Cortex of kidney (tissue), 1 donor: ENCODE data around the gene TP53BP1.
A peak's percentile ranks its signal among the peaks of the same experiment; 100 is the strongest.
"Not testable (repeated sequence)": the region's sequence is repeated elsewhere in the genome, so short reads cannot be mapped to it uniquely, and the experiment has no call there.

Experiments used
- DNase-seq: peaks from one replicate; lab custom pipeline; 2025; lab: John Stamatoyannopoulos, UW

The TP53BP1 gene

DNA sequence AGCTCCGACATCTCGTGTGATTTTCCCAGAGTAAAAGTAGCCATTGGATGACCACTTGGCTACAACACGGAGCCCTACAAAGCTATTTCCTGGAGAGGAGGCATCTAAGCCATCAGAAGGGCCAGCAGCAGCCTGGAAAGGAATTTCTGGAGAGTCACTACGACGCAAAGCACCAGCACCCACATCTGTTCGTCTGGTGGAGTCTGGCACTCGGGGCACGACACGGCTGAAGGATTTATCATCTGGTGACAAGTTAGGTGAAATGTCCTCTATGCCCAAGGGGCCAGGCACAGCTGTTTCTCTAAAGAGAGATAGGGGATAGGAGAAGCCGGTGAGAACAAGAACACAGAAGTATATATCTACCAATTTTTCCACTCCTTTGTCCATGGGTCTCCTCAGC lies 72.5 kb downstream of the TP53BP1 start:
- no peak for DNase-seq

DNA sequence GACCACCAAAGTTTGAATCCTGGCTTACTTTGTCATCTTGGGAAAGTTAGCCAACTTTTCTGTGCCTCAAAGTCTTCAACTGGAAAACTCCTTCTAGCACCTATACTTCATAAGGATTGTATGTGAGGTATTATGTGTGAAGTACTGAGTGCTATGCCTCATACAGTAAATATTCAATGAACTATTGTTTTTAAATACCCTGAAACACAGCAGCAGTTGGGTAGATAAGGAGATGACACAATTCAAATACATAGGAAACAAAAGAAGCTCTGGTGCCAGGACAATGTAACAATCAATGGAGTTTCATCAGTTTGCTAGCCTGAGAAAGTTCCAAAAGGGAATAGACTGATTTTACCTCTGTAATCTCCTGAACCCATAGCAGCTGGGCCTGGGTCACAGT lies 78.8 kb downstream of the TP53BP1 start:
- DNase-seq: no peak

DNA sequence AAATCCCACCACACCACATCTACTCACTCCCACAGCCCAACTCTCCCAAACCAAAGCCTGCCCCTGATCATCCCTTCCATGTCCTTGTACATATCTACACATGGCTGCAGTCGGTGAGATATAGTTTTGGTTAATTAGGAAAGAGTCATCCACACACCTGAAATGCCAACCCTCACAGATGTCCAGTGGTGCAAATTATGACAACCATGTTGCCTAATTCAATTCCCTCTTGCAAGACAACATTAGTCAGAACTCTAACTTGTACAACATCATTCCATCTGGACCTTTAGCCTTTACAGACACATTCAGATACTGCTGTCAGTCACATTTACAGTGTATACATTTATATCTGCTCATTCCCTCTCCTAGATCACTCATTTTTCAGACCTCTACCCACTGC lies 80.9 kb downstream of the TP53BP1 start:
- DNase-seq: no peak

DNA sequence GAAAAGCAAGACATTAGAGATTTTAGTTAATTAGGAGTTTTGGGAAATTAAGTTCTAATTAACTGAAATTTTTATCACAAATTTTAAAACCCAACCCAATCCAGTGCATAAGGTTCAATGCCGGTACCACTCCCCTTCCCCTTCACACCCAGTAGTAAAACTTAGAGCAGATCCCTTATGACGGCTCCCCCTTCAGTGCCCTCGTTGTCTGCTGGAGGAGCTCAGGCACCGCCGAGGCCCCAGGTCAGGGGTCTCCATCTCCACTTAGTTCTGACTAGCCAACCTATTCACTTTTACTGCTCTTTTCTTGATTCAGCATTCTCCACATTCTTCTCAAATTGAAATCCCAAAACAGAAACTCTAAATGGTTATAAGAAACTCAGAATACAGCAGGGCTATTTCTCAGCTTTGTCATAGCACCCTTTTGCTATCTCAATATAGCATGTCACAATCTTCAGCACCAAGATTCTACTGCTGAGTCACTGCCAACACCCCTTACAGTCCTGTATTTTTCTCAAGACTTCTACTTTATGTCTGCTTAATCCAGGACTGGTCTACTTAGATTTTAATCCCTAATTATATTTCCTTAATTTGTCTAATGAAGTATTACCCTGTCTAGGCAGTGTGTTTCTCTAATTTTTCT lies 82.3 kb downstream of the TP53BP1 start:
- DNase-seq: no peak

DNA sequence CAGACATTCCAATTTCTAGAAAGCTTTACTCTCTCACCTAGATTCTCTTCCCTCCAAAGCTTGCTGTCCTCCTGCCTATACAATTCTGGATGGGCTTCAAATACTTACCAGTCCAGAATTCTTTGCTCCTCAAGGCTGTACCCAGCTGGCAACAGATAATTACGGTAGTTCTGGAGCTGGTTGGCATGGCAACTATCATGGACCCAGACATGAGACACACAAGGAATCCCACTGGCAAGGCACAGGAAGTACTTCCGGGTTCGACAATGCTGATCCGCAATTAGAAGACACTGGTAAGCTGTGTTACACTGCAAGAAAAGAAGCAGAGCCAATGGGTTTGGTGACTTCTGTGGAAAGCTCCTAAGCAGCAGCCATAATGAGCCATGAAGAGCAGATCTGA lies 84.2 kb downstream of the TP53BP1 start:
- no peak for DNase-seq

DNA sequence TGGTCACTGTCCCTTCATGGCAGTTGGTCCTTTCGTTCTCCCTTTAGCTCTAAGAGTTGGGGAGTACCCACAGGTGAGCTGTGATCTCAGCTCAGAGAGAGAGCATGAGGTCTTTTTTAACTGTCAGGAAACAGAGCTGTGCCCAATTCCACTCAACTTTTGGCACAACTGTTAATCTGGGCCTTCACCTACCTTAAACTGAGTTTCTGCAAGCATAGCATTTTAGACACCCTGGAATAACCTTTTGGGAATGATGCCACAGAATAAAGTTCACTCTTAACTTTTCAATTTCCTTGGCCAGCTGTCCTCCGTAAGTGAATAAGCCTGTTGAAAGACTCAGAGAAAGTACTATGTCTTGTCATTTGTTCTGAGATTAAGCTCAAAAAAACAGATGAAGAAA lies 86.1 kb downstream of the TP53BP1 start:
- no peak for DNase-seq

DNA sequence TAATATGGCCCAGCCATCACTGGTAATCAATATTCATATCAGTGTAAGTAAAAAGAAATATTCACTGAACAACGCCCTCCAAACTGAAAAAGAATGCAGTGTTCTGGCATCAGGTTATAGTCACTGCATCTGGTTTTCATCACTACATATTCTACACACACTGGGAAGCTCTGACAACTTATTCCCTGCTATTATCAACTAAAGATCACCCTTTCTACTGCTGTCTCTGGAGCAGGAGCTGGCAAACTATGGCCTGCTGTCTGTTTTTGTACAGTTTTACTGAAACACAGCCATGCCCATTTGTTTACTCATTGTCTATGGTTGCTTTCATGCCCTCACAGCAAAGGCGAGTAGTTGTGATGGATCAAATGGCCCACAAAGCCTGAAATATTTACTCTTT lies 86.8 kb downstream of the TP53BP1 start:
- DNase-seq: no peak

DNA sequence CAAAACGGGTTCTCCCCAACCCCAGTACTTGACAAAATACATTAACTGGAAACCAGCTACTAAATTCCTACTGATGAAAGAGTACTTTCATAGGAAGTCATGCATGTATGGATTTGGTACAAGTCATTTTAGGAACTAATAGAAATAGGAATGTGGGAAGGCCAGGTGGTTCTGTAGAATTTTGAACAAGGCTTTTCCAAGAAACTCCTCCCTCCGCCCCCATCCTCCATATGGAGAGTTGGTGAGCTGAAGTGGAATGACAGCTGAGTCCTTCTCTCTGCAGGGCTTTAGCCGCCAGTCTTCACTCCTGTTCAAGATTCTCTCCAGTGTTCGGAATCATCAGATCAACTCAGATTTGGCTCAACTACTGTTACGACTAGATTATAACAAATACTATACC lies 88.8 kb downstream of the TP53BP1 start:
- no peak for DNase-seq

DNA sequence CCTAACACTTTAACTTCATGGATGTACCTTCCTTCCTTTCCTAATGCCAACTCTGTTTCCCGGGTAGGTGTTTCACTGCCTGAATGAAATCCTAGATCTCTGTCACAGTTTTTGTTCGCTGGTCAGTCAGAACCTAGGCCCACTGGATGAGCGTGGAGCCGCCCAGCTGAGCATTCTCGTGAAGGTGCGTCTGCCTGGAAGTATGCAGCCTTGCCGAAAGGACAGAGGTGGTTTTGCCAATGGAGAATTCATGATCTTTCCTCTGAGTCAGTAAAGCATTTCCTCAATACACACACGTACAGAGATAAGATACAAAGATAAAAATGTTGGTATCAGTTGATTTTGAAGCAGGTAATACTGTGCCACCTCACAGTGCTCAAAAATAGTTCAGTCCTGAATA lies 89.3 kb downstream of the TP53BP1 start:
- no peak for DNase-seq

DNA sequence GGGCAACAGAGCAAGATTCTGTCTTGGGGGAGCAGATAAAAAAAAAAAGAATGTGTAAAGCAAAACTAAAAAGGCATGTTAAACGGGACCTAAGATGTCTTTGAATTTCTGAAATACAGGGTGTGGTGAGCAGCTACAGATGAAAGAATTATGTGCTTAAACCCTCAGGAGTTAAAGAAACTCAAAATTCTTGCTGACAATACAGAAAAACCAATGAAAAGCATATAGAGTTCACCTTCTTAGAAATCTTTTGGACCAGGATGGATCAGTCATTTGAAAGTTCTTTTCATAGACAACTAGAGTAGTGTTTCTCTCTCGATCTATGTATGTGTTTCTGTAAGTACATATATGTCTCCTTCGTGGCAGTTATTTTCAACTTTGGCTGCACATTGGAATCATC lies 90.7 kb downstream of the TP53BP1 start:
- DNase-seq: no peak

DNA sequence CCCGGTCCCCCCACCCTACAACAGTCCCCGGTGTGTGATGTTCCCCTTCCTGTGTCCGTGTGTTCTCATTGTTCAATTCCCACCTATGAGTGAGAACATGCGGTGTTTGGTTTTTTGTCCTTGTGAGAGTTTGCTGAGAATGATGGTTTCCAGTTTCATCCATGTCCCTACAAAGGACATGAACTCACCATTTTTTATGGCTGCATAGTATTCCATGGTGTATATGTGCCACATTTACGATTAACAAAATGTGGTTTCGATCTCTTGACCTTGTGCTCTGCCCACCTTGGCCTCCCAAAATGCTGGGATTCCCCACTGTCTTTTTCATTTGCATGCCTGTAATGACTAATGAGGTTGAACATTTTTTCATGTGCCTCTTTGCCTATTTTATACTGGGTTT lies 99.4 kb downstream of the TP53BP1 start:
- DNase-seq: not testable (repeated sequence)

DNA sequence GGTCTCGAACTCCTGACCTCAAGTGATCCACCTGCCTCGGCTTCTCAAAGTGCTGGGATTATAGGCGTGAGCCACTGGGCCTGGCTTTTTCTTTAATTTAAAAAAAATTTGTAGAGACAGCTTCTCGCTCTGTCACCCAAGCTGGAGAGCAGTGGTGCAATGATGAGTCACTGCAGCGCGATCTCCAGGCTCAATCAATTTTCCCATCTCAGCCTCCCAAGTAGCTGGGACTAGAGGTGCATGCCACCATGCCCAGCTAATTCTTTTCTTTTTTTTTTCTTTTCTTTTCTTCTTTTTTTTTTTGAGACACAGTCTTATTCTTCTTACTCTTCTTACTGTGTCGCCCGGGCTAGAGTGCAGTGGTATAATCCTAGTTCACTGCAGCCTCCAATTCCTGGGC lies 102.2 kb downstream of the TP53BP1 start:
- no peak for DNase-seq

DNA sequence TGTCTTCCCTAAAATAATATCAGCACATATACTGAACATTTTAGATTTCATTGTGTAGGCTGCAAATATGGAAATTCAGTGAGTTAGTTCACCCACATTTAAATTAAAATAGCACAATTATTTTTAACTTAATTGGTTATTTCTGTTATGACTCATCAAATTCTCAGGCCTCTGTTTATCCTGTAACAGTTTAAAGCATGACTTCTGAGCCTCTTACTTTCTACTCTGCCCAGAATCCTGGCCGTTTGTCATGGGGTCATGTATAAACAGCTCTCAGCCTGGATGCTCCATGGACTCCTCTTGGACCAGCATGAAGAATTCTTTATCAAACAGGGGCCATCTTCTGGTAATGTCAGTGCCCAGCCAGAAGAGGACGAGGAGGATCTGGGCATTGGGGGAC lies 109.9 kb downstream of the TP53BP1 start:
- no peak for DNase-seq

DNA sequence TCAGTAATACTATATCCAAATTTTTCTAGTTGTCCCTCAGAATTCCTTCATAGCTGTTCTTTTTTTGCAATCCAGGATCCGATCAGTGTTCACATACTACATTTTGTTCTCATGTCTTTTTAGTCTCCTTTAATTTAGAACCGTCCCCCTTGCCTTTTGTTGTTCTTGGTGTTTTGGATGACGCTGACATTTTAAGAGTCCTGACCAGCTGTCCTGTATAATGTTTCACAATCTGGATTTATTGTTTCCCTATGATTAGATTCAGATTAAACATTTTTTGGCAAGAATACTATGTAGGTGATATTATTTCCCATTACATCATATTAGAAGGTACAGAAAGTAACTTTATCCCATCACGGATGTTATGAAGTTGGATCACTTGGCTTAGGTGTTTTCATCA lies 110.6 kb downstream of the TP53BP1 start:
- no peak for DNase-seq

DNA sequence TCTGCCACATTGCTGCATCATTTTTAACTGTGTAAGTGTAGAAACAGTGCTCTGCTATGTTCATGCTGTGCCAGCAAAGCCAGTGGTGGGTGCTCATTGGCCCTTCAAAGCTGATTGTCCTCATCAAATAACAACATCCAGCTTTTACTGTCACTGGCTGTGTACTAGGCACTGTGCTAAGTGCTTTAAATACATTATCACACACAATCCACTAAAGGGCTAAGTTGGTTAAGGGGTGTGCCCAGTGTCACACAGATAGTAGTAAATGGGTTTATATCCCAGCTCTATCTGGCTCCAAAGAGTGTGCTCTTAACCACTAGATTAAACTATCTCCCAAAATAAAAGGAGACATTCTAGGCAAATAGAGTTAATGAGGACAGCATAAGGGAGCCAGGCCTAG lies 114.4 kb downstream of the TP53BP1 start:
- no peak for DNase-seq

DNA sequence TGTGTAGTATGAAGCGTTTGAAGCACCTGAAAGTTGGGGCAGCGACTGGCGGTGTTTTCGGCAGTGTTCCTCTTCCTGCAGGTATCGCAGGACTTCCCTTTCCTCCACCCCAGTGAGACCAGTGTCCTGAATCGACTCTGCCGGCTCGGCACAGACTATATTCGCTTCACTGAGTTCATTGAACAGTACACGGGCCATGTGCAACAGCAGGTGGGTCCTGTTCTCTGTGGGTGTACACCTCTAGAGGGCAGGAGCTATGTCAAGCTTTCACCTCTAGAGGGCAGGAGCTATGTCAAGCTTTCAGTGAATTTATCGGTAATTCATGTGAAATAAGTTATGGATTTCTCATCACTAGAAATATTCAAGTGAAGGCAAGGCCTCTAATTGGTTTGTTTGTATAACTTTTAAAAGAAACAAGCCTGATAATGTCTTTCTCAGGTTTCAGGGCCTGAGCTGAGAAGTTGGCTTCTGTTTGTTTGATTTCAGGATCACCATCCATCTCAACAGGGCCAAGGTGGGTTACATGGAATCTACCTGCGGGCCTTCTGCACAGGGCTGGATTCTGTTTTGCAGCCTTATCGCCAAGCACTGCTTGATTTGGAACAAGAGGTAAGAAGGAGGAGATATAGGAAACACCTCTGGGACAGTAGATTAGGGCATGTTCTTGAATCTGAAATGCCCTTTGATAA lies 116.8 kb downstream of the TP53BP1 start:
- no peak for DNase-seq

DNA sequence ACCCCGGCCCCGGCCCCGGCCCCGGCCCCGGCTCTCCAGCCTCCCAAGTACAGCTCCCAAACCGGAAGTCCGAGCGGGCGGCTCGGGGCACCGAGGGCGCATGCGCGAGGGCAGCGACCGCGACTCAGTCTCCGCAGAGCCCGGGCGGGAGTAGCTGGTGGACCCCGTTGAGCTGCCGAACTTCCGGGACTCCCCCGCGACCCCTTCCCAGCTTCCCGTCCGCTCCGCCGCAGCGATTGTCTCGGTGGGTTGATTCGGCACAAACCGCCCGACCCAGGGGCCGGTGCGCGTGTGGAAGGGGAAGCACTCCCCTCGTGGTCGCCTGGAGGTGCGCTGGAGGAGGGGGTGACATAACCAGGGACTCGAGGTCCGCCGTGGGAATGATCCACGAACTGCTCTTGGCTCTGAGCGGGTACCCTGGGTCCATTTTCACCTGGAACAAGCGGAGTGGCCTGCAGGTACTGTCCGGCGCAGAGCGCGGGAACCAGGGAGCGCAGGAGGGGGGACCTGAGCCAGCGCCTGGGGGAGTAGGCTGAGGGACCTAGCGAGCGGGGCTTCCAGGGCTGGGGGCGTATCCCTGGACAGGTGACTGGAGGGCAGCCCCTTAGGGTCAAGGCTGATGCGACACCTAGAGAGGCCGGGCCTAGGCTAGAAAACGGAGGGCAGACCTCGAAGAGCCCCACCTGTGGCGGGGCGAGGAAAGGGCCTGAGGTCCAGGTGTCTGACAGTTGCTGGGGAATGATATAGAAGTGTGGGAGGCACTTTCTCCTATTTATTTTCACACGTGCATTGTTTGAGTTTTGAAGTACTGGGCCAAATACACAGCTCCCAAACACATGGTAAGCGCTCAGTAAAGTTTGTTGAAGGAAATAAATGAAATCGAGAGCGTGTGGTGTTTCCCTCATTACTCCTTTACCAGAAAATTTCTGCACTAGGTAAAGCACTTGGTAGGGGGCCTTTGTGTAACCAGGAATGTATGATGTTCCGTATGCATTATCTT lies 121.7 kb downstream of the TP53BP1 start, which contains the start of the genes TUBGCP4 and ZSCAN29:
TUBGCP4 (plus strand) TSS at position 127 of the 1,000 bp plus-strand sequence; CDS start at position 381, 254 bp downstream.
ZSCAN29 (minus strand) TSS at position 69 of the 1,000 bp plus-strand sequence. CDS start 1,130 bp downstream, outside the sequence.
- peak; percentile 30 for DNase-seq

DNA sequence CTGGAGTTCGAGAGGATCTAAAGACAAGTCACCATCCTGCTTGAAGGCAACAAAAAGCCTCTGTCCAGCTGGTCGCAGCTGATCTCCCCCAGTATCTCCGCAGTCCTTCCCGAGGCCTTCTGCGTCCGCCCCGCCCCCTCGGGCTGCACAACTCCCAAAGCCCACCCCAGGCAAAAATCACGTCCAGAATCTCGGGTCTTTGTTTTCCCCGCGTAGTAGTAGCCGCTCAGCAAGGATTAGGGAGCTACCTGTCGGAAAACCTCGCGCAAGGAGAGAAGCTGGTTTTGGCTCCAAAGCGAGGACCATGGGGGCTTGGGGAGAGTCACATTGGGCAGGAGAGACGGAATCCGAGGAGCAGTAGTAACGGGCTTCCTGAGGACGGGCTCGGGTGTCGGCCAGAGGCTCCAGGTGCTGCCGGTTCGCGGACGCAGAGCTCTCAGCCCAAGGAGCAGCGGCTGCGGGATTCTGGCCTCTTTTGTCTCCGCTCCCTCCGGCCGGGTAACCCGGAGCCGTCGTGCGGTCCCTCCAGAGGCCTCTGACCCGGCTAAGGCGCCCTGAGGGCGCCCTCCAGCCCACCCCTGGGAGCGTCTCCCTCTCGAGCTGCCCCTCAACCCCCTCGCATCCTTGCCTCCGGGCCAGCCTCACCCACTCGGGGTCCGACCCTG lies 122.5 kb downstream of the TP53BP1 start:
- no peak for DNase-seq

DNA sequence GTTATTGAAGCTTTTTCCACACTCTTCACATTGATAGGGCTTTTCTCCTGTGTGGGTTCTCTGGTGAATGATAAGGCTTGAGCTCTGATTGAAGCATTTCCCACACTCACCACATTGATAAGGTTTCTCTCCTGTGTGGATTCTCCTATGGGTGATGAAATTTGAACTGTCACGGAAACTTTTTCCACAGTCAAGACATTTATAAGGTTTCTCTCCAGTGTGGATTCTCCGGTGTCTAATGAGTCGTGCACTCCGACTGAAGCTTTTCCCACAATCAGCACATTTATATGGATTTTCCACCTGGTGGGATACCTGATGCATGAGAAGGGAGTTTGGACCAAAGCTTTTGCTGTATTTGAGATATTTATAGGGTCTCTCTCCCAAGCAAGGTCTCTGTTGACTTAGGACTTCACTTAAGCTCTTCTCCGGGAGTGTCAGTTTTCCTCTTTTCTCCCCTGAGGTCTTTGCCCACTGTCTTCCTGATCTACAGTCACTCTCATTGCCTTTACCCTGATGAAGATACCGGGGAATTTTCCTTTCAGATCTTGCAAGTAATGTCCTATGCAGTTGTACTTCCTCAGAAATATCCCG lies 131.5 kb downstream of the TP53BP1 start:
- no peak for DNase-seq

DNA sequence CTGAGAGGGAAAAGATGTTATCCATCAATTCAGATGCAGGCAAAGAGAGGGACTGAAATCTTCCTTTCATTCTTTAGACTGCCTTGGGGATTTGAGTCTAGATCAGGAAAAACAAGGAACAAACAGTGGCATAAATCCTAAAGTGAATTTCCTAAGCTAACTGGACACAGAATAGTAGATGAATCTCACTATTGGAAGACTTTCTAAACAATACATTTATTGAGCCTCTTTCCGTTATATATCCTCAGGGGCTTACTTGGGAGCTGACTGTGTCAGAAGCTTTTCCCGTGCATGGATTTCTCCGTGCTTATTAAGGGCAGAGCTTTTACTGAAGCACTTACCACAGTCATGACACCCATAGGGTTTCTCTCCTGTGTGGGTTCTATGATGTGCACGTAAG lies 132.1 kb downstream of the TP53BP1 start:
- DNase-seq: no peak
